Osteocyte (in vitro differentiated cells): Measurements from ENCODE around the gene PRAC2. TPM values are rescaled to one million over a fixed set of nuclear protein-coding genes. Genes with fewer than 3 reads are reported as not detected.

Experiments used
- DNase-seq: peaks from one replicate; pipeline ENCODE4 v3.0.0; 2021; ENCODE audit warnings: mixed read lengths; ENCODE audit not compliant: unreplicated experiment; ENCODE audit errors: extremely low spot score
- H3K27ac Mint-ChIP-seq: one replicate; pipeline ENCODE4 v1.8.0; 2021; ENCODE audit warnings: mild to moderate bottlenecking, mixed read lengths; ENCODE audit not compliant: unreplicated experiment
- H3K27me3 Mint-ChIP-seq: one replicate; pipeline ENCODE4 v1.8.0; 2021; ENCODE audit warnings: mixed read lengths; ENCODE audit not compliant: unreplicated experiment
- H3K36me3 Mint-ChIP-seq: one replicate; pipeline ENCODE4 v1.8.0; 2021; ENCODE audit warnings: mixed read lengths; ENCODE audit not compliant: unreplicated experiment
- H3K4me1 Mint-ChIP-seq: one replicate; pipeline ENCODE4 v1.8.0; 2021; ENCODE audit warnings: mixed read lengths; ENCODE audit not compliant: unreplicated experiment
- H3K4me3 Mint-ChIP-seq: one replicate; pipeline ENCODE4 v1.8.0; 2021; ENCODE audit warnings: mild to moderate bottlenecking, moderate library complexity, mixed read lengths; ENCODE audit not compliant: unreplicated experiment
- H3K9me3 Mint-ChIP-seq: one replicate; pipeline ENCODE4 v1.8.0; 2021; ENCODE audit warnings: mixed read lengths; ENCODE audit not compliant: unreplicated experiment
- CTCF ChIP-seq: fragments of 200-600 bp; sonication (generic); IDR thresholded peaks from 2 replicates; pipeline ENCODE4 v1.5.0; 2021; ENCODE audit warnings: antibody characterized with exemption, mild to moderate bottlenecking, moderate library complexity
- total RNA-seq: library from RNA; stranded (reverse); gene quantifications from 2 replicates; pipeline ENCODE4 v1.2.1, GENCODE V29; 2021

PRAC2 gene
- total RNA-seq, 1 donor from 2014 or later: not detected

GRCh38 chr17:48681609-48682008 is 41.4 kb upstream of the PRAC2 start:
- Mint-ChIP-seq H3K27me3 (peaks cover 44% of the 10 kb centered on the region), H3K4me3 (no peak overlapping the region)

GRCh38 chr17:48690655-48691054 is 32.3 kb upstream of the PRAC2 start:
- TF ChIP-seq CTCF: no peak
- H3K4me1 Mint-ChIP-seq: no peaks in the 10 kb centered on the region
- H3K4me3 Mint-ChIP-seq: no peak overlapping the region
- H3K36me3 Mint-ChIP-seq: no peaks in the 10 kb centered on the region
- H3K9me3 Mint-ChIP-seq: no peaks in the 10 kb centered on the region
- no peak overlapping the region for H3K27ac Mint-ChIP-seq
- DNase-seq: no peak
- H3K27me3 Mint-ChIP-seq: peaks cover 12% of the 10 kb centered on the region

More at GRCh38 chr17:48681609-48682008, 41.4 kb upstream of the PRAC2 start:
- Mint-ChIP-seq H3K36me3 (no peaks in the 10 kb centered on the region), H3K27ac (no peak overlapping the region), H3K9me3 (no peaks in the 10 kb centered on the region), H3K4me1 (no peaks in the 10 kb centered on the region)
- no peak for DNase-seq
- no peak for TF ChIP-seq CTCF

GRCh38 chr17:48692049-48692448 is 30.9 kb upstream of the PRAC2 start:
- no peak overlapping the region for H3K4me3 Mint-ChIP-seq
- H3K27ac Mint-ChIP-seq: no peak overlapping the region
- no peaks in the 10 kb centered on the region for H3K4me1 Mint-ChIP-seq
- peaks cover 22% of the 10 kb centered on the region for H3K27me3 Mint-ChIP-seq
- H3K36me3 Mint-ChIP-seq: no peaks in the 10 kb centered on the region
- no peaks in the 10 kb centered on the region for H3K9me3 Mint-ChIP-seq
- no peak for TF ChIP-seq CTCF
- DNase-seq: no peak

DNA sequence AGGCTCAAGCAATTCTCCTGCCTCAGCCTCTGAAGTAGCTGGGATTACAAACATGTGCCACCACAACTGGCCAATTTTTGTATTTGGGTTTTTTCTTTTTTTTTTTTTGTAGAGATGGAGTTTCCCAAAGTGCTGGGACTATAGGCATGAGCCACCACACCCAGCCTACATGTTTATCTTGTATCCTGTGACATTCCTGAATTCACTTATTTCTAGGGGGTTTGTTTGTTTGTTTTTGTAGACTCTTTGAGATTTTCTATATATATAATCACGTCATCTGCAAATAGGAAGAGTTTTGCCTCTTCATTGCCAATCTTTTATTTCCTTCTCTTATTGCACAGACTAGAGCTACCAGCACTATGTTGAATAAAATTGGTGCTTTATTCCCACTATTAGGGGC is 29.8 kb upstream of the PRAC2 start:
- Mint-ChIP-seq H3K27ac (no peak overlapping the region), H3K27me3 (peaks cover 24% of the 10 kb centered on the region), H3K4me3 (no peak overlapping the region), H3K36me3 (no peaks in the 10 kb centered on the region), H3K9me3 (no peaks in the 10 kb centered on the region), H3K4me1 (no peaks in the 10 kb centered on the region)
- TF ChIP-seq CTCF: no peak
- DNase-seq: peak; percentile 25

- no peak for TF ChIP-seq CTCF
- no peak for DNase-seq
- H3K4me3 Mint-ChIP-seq: no peak overlapping the region
- H3K36me3 Mint-ChIP-seq: no peaks in the 10 kb centered on the region
- no peaks in the 10 kb centered on the region for H3K9me3 Mint-ChIP-seq
- H3K4me1 Mint-ChIP-seq: no peaks in the 10 kb centered on the region
- no peak overlapping the region for H3K27ac Mint-ChIP-seq
- H3K27me3 Mint-ChIP-seq: peaks cover 62% of the 10 kb centered on the region
Measured at GRCh38 chr17:48701864-48702532, 21.0 kb upstream of the PRAC2 start.
